SIG-M5 treated with dmso at 0.1 percent for 504 hours (cell line): ENCODE measurements around the gene ASB11.
"Not testable (repeated sequence)": the region's sequence is repeated elsewhere in the genome, so short reads cannot be mapped to it uniquely, and the experiment has no call there.

Experiments used
- DNase-seq: peaks from one replicate; lab custom pipeline; 2025; ENCODE audit not compliant: unreplicated experiment; lab: John Stamatoyannopoulos, UW

Gene ASB11

GRCh38 chrX:15310117-15310516 is 5.3 kb downstream of the ASB11 start:
- peak; percentile 0 for DNase-seq

GRCh38 chrX:15305899-15306298 is 9.5 kb downstream of the ASB11 start:
- DNase-seq: not testable (repeated sequence)

GRCh38 chrX:15301924-15302323 is 13.5 kb downstream of the ASB11 start:
- peak; percentile 68 for DNase-seq

- DNase-seq: peak; percentile 13
These were observed 15.2 kb downstream of the ASB11 start for GRCh38 chrX:15299941-15300851.

GRCh38 chrX:15298780-15299179 is 16.7 kb downstream of the ASB11 start:
- DNase-seq: no peak

- no peak for DNase-seq
These were observed 17.2 kb downstream of the ASB11 start for GRCh38 chrX:15298201-15298600.

- DNase-seq: no peak
These were observed 22.0 kb downstream of the ASB11 start for GRCh38 chrX:15293451-15293850.

GRCh38 chrX:15292861-15293260 is 22.6 kb downstream of the ASB11 start:
- no peak for DNase-seq

- DNase-seq: no peak
These were observed 37.8 kb downstream of the ASB11 start for GRCh38 chrX:15277604-15278003.

- DNase-seq: no peak
These were observed 40.5 kb downstream of the ASB11 start for GRCh38 chrX:15274946-15275345.

GRCh38 chrX:15273275-15273674 is 42.2 kb downstream of the ASB11 start:
- DNase-seq: not testable (repeated sequence)

GRCh38 chrX:15271757-15272156 is 43.7 kb downstream of the ASB11 start:
- DNase-seq: no peak

- DNase-seq: no peak
These were observed 45.6 kb downstream of the ASB11 start, which contains the start of gene ASB9 for GRCh38 chrX:15269618-15270521. TSS of gene ASB9 (minus strand) at chrX:15270083. CDS start at chrX:15269874, 209 bp downstream.

GRCh38 chrX:15269120-15269519 is 46.3 kb downstream of the ASB11 start:
- DNase-seq: no peak

- no peak for DNase-seq
These were observed 60.6 kb downstream of the ASB11 start for GRCh38 chrX:15254852-15255251.

- no peak for DNase-seq
These were observed 69.5 kb downstream of the ASB11 start for GRCh38 chrX:15245896-15246295.

GRCh38 chrX:15244421-15244820 is 71.0 kb downstream of the ASB11 start:
- DNase-seq: no peak

GRCh38 chrX:15242899-15243555 is 72.4 kb downstream of the ASB11 start:
- peak; percentile 38 for DNase-seq

- no peak for DNase-seq
These were observed 74.1 kb downstream of the ASB11 start for GRCh38 chrX:15241301-15241700.

GRCh38 chrX:15240414-15240813 is 75.0 kb downstream of the ASB11 start:
- DNase-seq: no peak

- no peak for DNase-seq
These were observed 79.3 kb downstream of the ASB11 start for GRCh38 chrX:15236146-15236545.
